HFFc6 (cell line): ENCODE measurements around the gene CCDC6. TPM values are rescaled to one million over a fixed set of nuclear protein-coding genes. Genes with fewer than 3 reads are reported as not detected.

ENCODE experiments used
- DNase-seq: peaks from one replicate; pipeline ENCODE4 v3.0.0-alpha.2; 2018
- H3K27ac Mint-ChIP-seq: 2 replicates; pipeline ENCODE4 v1.8.0; 2020; ENCODE audit warnings: mild to moderate bottlenecking, mixed read lengths
- H3K27me3 Mint-ChIP-seq: 2 replicates; pipeline ENCODE4 v1.8.0; 2021; ENCODE audit warnings: mild to moderate bottlenecking, moderate library complexity, mixed read lengths; ENCODE audit not compliant: insufficient read depth
- H3K36me3 Mint-ChIP-seq: 2 replicates; pipeline ENCODE4 v1.8.0; 2021; ENCODE audit warnings: low read depth, mixed read lengths
- H3K4me1 Mint-ChIP-seq: 2 replicates; pipeline ENCODE4 v1.8.0; 2020; ENCODE audit warnings: low read depth, mixed read lengths
- H3K4me3 Mint-ChIP-seq: 2 replicates; pipeline ENCODE4 v1.8.0; 2020; ENCODE audit warnings: mild to moderate bottlenecking, moderate library complexity, mixed read lengths
- H3K9me3 Mint-ChIP-seq: 2 replicates; pipeline ENCODE4 v1.8.0; 2020; ENCODE audit warnings: mild to moderate bottlenecking, mixed read lengths
- CTCF ChIP-seq: fragments of 200-600 bp; sonication (generic); IDR thresholded peaks from 2 replicates; pipeline ENCODE4 v1.5.0; 2021; ENCODE audit warnings: antibody characterized with exemption, mild to moderate bottlenecking
- total RNA-seq, 6 experiments: library from RNA; stranded (reverse); fragmentation: NEBNext Ultra II Directional; extraction: Animal tissue kit (Norgen Biotek cat#: 25700); gene quantifications; 2 replicates in 1 of 6; 3 replicates in 5 of 6; pipeline ENCODE4 v1.2.3, GENCODE V29; 2021

CCDC6 gene
- total RNA-seq, 6 experiments from 2014 or later, result 33.0 to 43.0 (median 36.7) TPM

GRCh38 chr10:59926086-59926485 is 19.7 kb upstream of the CCDC6 start:
- TF ChIP-seq CTCF, result no peak
- Mint-ChIP-seq H3K36me3 (0 out of 2 replicates have a peak, but pooled peaks cover 5% of the 10 kb centered on the region), H3K9me3 (peaks cover 18% of the 10 kb centered on the region), H3K4me3 (no peak overlapping the region), H3K4me1 (no peaks in the 10 kb centered on the region), H3K27ac (no peak overlapping the region), H3K27me3 (0 out of 2 replicates have a peak, but pooled peaks cover 2% of the 10 kb centered on the region)
- no peak for DNase-seq

GRCh38 chr10:59922907-59923306 is 16.6 kb upstream of the CCDC6 start:
- Mint-ChIP-seq H3K36me3 (0 out of 2 replicates have a peak, but pooled peaks cover 5% of the 10 kb centered on the region), H3K27ac (no peak overlapping the region), H3K4me1 (no peaks in the 10 kb centered on the region), H3K4me3 (no peak overlapping the region), H3K27me3 (peaks cover 2% of the 10 kb centered on the region; the same call in 1 of the 2 replicates), H3K9me3 (peaks cover 18% of the 10 kb centered on the region)
- TF ChIP-seq CTCF, result no peak
- no peak for DNase-seq

GRCh38 chr10:59917922-59918321 is 11.6 kb upstream of the CCDC6 start:
- Mint-ChIP-seq H3K4me1 (no peaks in the 10 kb centered on the region), H3K9me3 (peaks cover 21% of the 10 kb centered on the region), H3K36me3 (peaks cover 5% of the 10 kb centered on the region; the same call in 1 of the 2 replicates), H3K27ac (no peak overlapping the region), H3K27me3 (peaks cover 4% of the 10 kb centered on the region; the same call in 1 of the 2 replicates), H3K4me3 (no peak overlapping the region)
- no peak for TF ChIP-seq CTCF
- DNase-seq, result no peak

- H3K4me3 Mint-ChIP-seq, result no peak overlapping the region
- no peak for TF ChIP-seq CTCF
- H3K36me3 Mint-ChIP-seq, result no peaks in the 10 kb centered on the region; the same call in 1 of the 2 replicates
- peaks cover 5% of the 10 kb centered on the region for H3K4me1 Mint-ChIP-seq
- DNase-seq, result no peak
- H3K27me3 Mint-ChIP-seq, result peaks cover 4% of the 10 kb centered on the region; the same call in 1 of the 2 replicates
- peaks cover 10% of the 10 kb centered on the region for H3K9me3 Mint-ChIP-seq
- H3K27ac Mint-ChIP-seq, result no peak overlapping the region
These were observed 7.3 kb upstream of the CCDC6 start for GRCh38 chr10:59913547-59914237.

- DNase-seq, result no peak
- Mint-ChIP-seq H3K9me3 (peaks cover 10% of the 10 kb centered on the region), H3K4me1 (peaks cover 24% of the 10 kb centered on the region), H3K4me3 (no peak overlapping the region), H3K27me3 (peaks cover 4% of the 10 kb centered on the region; the same call in 1 of the 2 replicates), H3K36me3 (no peaks in the 10 kb centered on the region; the same call in 1 of the 2 replicates), H3K27ac (no peak overlapping the region)
- TF ChIP-seq CTCF, result no peak
These were observed 4.5 kb upstream of the CCDC6 start for GRCh38 chr10:59910867-59911266.
